Astrocyte (in vitro differentiated cells and primary cell): Measurements from ENCODE around the gene DMPK.

Experiments used
- EZH2 ChIP-seq: IDR thresholded peaks from 2 replicates; pipeline ENCODE4 v1.6.1; 2012; ENCODE audit warnings: mild to moderate bottlenecking, low read length, inconsistent platforms; ENCODE audit not compliant: insufficient read depth
- TF ChIP-seq, protein P1 (sequence below): IDR thresholded peaks from 2 replicates; pipeline ENCODE4 v1.5.1; 2011; ENCODE audit warnings: low read depth, mild to moderate bottlenecking, inconsistent platforms, low read length, moderate library complexity; ENCODE audit not compliant: insufficient read depth

DNA sequence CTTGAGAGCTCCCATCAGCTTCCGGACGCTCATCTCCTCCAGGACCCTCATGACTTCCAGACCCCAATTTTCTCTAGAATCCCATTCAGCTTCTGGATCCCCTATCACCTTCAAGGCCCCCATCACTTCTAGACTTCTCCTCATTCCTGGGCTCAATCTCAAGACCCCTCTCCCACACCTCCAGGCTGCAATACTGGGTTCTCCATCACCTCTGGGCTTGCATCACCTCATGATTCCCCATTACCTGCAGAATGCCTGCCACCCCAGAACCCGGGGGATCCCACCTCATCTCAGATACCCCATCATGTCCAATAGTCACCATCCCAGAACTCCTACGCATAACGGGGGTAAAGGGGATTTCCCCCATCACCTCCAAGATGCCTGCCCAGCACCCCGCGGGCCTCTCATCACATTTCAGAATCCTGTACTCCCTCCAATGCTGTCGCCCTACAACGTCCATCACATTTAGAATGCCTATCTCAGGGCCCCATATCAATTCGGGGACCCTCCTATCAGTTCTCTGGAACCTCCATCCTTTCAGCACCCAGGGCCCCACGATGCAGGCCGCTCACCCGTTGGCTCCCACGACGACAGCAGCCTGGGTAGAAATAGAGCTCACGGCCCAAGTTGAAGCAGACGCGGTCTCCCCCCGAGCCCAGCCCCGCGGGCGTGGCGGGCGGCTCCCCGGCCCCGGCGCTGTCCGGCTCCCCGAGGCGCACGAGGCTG lies 9.6 kb upstream of the DMPK start:
- TF ChIP-seq, protein P1, sequence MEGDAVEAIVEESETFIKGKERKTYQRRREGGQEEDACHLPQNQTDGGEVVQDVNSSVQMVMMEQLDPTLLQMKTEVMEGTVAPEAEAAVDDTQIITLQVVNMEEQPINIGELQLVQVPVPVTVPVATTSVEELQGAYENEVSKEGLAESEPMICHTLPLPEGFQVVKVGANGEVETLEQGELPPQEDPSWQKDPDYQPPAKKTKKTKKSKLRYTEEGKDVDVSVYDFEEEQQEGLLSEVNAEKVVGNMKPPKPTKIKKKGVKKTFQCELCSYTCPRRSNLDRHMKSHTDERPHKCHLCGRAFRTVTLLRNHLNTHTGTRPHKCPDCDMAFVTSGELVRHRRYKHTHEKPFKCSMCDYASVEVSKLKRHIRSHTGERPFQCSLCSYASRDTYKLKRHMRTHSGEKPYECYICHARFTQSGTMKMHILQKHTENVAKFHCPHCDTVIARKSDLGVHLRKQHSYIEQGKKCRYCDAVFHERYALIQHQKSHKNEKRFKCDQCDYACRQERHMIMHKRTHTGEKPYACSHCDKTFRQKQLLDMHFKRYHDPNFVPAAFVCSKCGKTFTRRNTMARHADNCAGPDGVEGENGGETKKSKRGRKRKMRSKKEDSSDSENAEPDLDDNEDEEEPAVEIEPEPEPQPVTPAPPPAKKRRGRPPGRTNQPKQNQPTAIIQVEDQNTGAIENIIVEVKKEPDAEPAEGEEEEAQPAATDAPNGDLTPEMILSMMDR: no peak
- TF ChIP-seq EZH2: no peak
